ENCODE data around the gene TP53. TPM values are rescaled to one million over a fixed set of nuclear protein-coding genes. Genes with fewer than 3 reads are reported as not detected.

Gene TP53
- polyA plus RNA-seq, 1 donor from 2014 or later: 13.8 TPM

GRCh38 chr17:7703584-7704479, 16.5 kb upstream of the TP53 start:
- H3K4me3 ChIP-seq (ENCODE audit: low read length): peak overlapping the region; percentile 98
- H4K20me1 ChIP-seq (ENCODE audit: insufficient read depth): peaks cover 3% of the 10 kb centered on the region
- peak overlapping the region; percentile 93 for H3K9ac ChIP-seq (ENCODE audit: low read length)
- peak overlapping the region; percentile 54 for H2AFZ ChIP-seq (ENCODE audit: low read depth, low read length)
- H3K79me2 ChIP-seq (replicated peaks; ENCODE audit: insufficient read depth, low read length): peaks cover 34% of the 10 kb centered on the region
- H3K9me3 ChIP-seq (ENCODE audit: low read length): no peaks in the 10 kb centered on the region
- H3K36me3 ChIP-seq (ENCODE audit: insufficient read depth, low read length): no peaks in the 10 kb centered on the region
- no peaks in the 10 kb centered on the region for H3K27me3 ChIP-seq (ENCODE audit: insufficient read depth, low read depth, low read length)
- TF ChIP-seq MXI1 (conservative IDR thresholded peaks at IDR 0.05; ENCODE audit: poor library complexity, severe bottlenecking) (peak; percentile 69), REST (IDR thresholded peaks at IDR 0.05; ENCODE audit: borderline replicate concordance) (no peak), RAD21 (conservative IDR thresholded peaks at IDR 0.05) (no peak), EP300 (conservative IDR thresholded peaks at IDR 0.05; ENCODE audit: poor library complexity, severe bottlenecking) (peak; percentile 71), POLR2AphosphoS5 (IDR thresholded peaks at IDR 0.05) (peak; percentile 78)
- peaks cover 6% of the 10 kb centered on the region for H3F3A ChIP-seq (ENCODE audit: insufficient read depth, low read length, poor library complexity, severe bottlenecking)
- H3K4me2 ChIP-seq (ENCODE audit: low read length): peak overlapping the region; percentile 90
- peak overlapping the region; percentile 95 for H3K27ac ChIP-seq (ENCODE audit: low read length)
- no peaks in the 10 kb centered on the region for H3K9me2 ChIP-seq (ENCODE audit: insufficient read depth, low read length)

GRCh38 chr17:7702776-7703175, 15.5 kb upstream of the TP53 start:
- Histone ChIP-seq H3K9ac (ENCODE audit: low read length) (peak overlapping the region; percentile 93), H4K20me1 (ENCODE audit: insufficient read depth) (peaks cover 3% of the 10 kb centered on the region), H3K27me3 (ENCODE audit: insufficient read depth, low read depth, low read length) (no peaks in the 10 kb centered on the region), H3F3A (ENCODE audit: insufficient read depth, low read length, poor library complexity, severe bottlenecking) (peaks cover 6% of the 10 kb centered on the region), H3K9me2 (ENCODE audit: insufficient read depth, low read length) (no peaks in the 10 kb centered on the region), H3K9me3 (ENCODE audit: low read length) (no peaks in the 10 kb centered on the region), H3K36me3 (ENCODE audit: insufficient read depth, low read length) (no peaks in the 10 kb centered on the region), H3K79me2 (replicated peaks; ENCODE audit: insufficient read depth, low read length) (peaks cover 27% of the 10 kb centered on the region), H3K4me3 (ENCODE audit: low read length) (peak overlapping the region; percentile 98), H3K4me2 (ENCODE audit: low read length) (no peak overlapping the region), H2AFZ (ENCODE audit: low read depth, low read length) (no peak overlapping the region), H3K27ac (ENCODE audit: low read length) (peak overlapping the region; percentile 95)
- TF ChIP-seq CTCF (IDR thresholded peaks at IDR 0.05; ENCODE audit: poor library complexity, severe bottlenecking) (no peak), MXI1 (conservative IDR thresholded peaks at IDR 0.05; ENCODE audit: poor library complexity, severe bottlenecking) (no peak), SMC3 (conservative IDR thresholded peaks at IDR 0.05; ENCODE audit: poor library complexity) (no peak), EZH2 (IDR thresholded peaks at IDR 0.05; ENCODE audit: borderline replicate concordance, insufficient read depth, low read length, poor library complexity, severe bottlenecking) (no peak), EP300 (conservative IDR thresholded peaks at IDR 0.05; ENCODE audit: poor library complexity, severe bottlenecking) (no peak), REST (IDR thresholded peaks at IDR 0.05; ENCODE audit: borderline replicate concordance) (no peak), POLR2AphosphoS5 (IDR thresholded peaks at IDR 0.05) (no peak), TAF1 (IDR thresholded peaks at IDR 0.05; ENCODE audit: low read depth) (no peak), RAD21 (conservative IDR thresholded peaks at IDR 0.05) (no peak)

Data from neural cell (in vitro differentiated cells).